Measurements from ENCODE around the gene SPRN.
A peak's percentile ranks its signal among the peaks of the same experiment; 100 is the strongest.
"Not testable (repeated sequence)": the region's sequence is repeated elsewhere in the genome, so short reads cannot be mapped to it uniquely, and the experiment has no call there.

Gene SPRN

DNA sequence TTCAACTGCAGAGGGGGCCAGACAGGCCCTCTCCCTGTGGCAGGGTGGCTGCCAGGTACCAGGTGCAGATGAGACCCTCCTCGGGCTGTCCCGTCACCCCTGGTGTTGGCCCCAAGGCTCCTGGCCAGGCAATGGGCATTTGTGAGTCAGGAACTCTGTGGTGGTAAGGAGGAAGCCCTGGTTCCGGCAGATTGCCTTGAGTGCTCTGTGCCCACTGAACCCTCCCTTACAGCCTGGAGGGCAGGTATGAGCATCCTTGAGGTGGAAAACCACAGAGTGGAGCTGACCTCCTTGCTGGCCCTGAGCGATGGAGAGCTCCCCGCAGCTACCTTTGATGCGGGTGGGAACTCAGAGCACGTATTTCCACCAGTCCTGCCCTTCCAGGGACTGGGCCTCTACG is 43.4 kb downstream of the SPRN start:
- no peaks in the 10 kb centered on the region for H3K9me3 ChIP-seq (ENCODE audit: insufficient read depth, low read length)
- H3K4me1 ChIP-seq (ENCODE audit: insufficient read depth, insufficient read length): peaks cover 6% of the 10 kb centered on the region
- no peak overlapping the region for H3K9ac ChIP-seq (ENCODE audit: insufficient read length, low read depth)
- H3K27me3 ChIP-seq (ENCODE audit: insufficient read depth, insufficient read length): peaks cover 38% of the 10 kb centered on the region
- TF ChIP-seq YY1 (IDR thresholded peaks at IDR 0.05; ENCODE audit: insufficient read depth, insufficient read length) (no peak), ZNF274 (IDR thresholded peaks at IDR 0.05; ENCODE audit: low read depth, low read length) (no peak), SUZ12 (IDR thresholded peaks at IDR 0.05; ENCODE audit: extremely low read depth, insufficient read depth, insufficient read length) (no peak)
- H3K36me3 ChIP-seq (ENCODE audit: insufficient read depth, insufficient read length, low read length): peaks cover 4% of the 10 kb centered on the region
- H3K4me3 ChIP-seq (ENCODE audit: insufficient read length, low read depth): no peak overlapping the region
- DNase-seq (ENCODE audit: low read depth, low spot score): no peak

DNA sequence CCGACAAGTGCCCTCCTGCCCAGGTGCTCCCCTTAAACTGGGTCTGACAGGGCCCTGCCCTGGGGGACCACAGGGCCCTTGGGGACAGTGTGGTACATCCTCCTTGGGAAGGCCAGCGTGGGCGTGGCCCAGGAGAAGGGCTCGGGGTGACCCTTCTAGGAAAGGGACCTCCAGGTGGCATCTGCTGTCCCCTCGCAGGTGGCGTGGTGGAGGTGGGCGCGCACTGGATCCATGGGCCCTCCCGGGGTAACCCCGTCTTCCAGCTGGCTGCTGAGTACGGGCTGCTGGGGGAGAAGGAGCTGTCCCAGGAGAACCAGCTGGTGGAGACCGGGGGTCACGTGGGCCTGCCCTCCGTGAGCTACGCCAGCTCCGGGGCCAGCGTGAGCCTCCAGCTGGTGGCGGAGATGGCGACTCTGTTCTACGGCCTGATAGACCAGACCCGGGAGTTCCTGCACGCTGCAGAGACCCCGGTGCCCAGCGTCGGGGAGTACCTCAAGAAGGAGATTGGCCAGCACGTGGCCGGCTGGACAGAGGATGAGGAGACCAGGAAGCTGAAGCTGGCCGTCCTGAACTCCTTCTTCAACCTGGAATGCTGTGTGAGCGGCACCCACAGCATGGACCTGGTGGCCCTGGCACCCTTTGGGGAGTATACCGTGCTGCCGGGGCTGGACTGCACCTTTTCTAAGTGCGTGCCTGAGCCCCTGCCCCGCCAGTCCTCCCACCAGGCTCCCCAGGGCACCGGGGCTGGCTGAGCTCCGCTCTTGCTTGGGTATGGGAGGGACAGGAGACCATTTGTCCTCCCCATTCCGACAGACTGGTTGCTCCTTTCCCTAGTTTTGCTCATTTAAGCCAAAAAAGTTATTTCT is 44.4 kb downstream of the SPRN start:
- Histone ChIP-seq H3K4me3 (ENCODE audit: insufficient read length, low read depth) (peak overlapping the region; percentile 56), H3K9me3 (ENCODE audit: insufficient read depth, low read length) (no peaks in the 10 kb centered on the region), H3K9ac (ENCODE audit: insufficient read length, low read depth) (peak overlapping the region; percentile 64), H3K4me1 (ENCODE audit: insufficient read depth, insufficient read length) (peaks cover 6% of the 10 kb centered on the region), H3K27me3 (ENCODE audit: insufficient read depth, insufficient read length) (peaks cover 48% of the 10 kb centered on the region), H3K36me3 (ENCODE audit: insufficient read depth, insufficient read length, low read length) (peaks cover 4% of the 10 kb centered on the region)
- TF ChIP-seq YY1 (IDR thresholded peaks at IDR 0.05; ENCODE audit: insufficient read depth, insufficient read length) (no peak), ZNF274 (IDR thresholded peaks at IDR 0.05; ENCODE audit: low read depth, low read length) (no peak), SUZ12 (IDR thresholded peaks at IDR 0.05; ENCODE audit: extremely low read depth, insufficient read depth, insufficient read length) (no peak)
- DNase-seq (ENCODE audit: low read depth, low spot score): no peak

DNA sequence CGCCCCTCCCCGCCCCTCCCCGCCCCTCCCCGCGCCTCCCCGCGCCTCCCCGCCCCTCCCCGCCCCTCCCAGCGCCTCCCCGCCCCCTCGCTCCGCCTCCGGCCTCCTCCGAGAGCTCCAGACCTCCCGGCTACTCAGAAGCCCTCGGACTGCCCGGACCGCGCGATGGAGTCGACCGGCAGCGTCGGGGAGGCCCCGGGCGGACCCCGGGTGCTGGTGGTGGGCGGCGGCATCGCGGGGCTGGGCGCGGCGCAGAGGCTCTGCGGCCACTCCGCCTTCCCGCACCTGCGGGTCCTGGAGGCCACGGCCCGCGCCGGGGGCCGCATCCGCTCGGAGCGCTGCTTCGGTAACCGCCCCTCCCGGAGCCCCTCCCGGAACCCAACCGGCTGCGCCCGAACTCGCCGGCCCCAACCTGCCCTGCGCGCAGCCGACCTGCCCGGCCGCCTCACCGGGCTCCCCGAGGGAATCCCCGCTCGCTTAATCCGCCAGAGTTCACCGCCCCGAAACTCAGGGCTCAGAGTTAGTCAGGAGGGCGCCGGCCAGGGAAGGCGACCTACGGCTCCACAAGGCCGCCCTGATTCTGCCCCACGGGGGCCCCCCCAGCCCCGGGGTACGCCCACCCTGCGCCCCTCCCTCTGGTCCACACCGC is 45.1 kb downstream of the SPRN start, which contains the start of gene PAOX:
Gene PAOX (plus strand): TSS at position 111 of the 649 bp plus-strand sequence. CDS start 55 bp downstream, at position 166.
- H3K4me1 ChIP-seq (ENCODE audit: insufficient read depth, insufficient read length): peaks cover 6% of the 10 kb centered on the region
- H3K9ac ChIP-seq (ENCODE audit: insufficient read length, low read depth): peak within 1 kb of the TSS; percentile 76
- no peak for TF ChIP-seq SUZ12 (IDR thresholded peaks at IDR 0.05; ENCODE audit: extremely low read depth, insufficient read depth, insufficient read length)
- TF ChIP-seq YY1 (IDR thresholded peaks at IDR 0.05; ENCODE audit: insufficient read depth, insufficient read length): no peak
- no peak for TF ChIP-seq ZNF274 (IDR thresholded peaks at IDR 0.05; ENCODE audit: low read depth, low read length)
- H3K9me3 ChIP-seq (ENCODE audit: insufficient read depth, low read length): no peaks in the 10 kb centered on the region
- peaks cover 4% of the 10 kb centered on the region for H3K36me3 ChIP-seq (ENCODE audit: insufficient read depth, insufficient read length, low read length)
- peak within 1 kb of the TSS; percentile 63 for H3K4me3 ChIP-seq (ENCODE audit: insufficient read length, low read depth)
- DNase-seq (ENCODE audit: low read depth, low spot score): no peak
- H3K27me3 ChIP-seq (ENCODE audit: insufficient read depth, insufficient read length): peaks cover 55% of the 10 kb centered on the region

DNA sequence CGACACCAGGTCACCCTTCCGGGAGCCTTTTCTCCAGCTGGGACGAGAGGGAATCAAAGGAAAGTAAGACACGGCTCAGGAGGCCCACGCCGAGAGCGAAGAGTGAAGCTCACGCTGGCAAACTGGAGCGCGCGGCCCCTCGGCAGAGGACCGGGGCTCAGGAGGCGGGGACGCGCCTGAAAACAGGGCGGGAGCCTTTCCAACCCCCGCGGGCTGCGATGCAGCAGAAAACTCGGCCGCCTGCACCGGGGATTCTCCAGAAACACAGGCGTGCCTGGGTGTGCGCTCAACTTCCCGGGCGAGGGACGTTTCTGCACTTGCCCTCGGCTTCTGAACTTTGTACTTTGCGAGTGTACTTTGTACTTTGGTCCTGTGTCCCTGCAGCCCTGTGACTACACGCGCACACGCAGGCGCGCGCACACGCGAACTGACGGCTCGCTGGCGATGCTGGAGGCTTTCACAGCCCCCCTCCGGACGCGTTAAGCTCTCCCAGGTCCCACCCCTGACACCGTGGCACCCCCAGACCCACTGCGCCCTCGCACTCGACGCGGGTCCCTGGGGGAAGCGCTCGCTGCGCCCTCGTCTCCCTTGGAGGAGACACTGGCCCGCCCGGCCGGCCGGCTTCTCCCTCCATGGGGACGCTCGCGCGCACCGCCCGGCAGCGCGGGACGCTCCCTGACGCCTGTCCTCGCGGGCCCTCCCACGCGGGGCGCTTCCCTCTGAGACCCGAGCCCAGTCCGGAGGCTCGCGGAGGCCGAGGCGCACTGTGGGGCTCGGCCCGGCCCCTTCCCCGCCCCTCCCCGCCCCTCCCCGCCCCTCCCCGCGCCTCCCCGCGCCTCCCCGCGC is 46.0 kb downstream of the SPRN start:
- Histone ChIP-seq H3K9ac (ENCODE audit: insufficient read length, low read depth) (peak overlapping the region; percentile 76), H3K4me3 (ENCODE audit: insufficient read length, low read depth) (peak overlapping the region; percentile 63), H3K4me1 (ENCODE audit: insufficient read depth, insufficient read length) (peaks cover 6% of the 10 kb centered on the region), H3K27me3 (ENCODE audit: insufficient read depth, insufficient read length) (peaks cover 60% of the 10 kb centered on the region), H3K9me3 (ENCODE audit: insufficient read depth, low read length) (no peaks in the 10 kb centered on the region), H3K36me3 (ENCODE audit: insufficient read depth, insufficient read length, low read length) (no peaks in the 10 kb centered on the region)
- DNase-seq (ENCODE audit: low read depth, low spot score): no peak
- TF ChIP-seq YY1 (IDR thresholded peaks at IDR 0.05; ENCODE audit: insufficient read depth, insufficient read length): no peak
- no peak for TF ChIP-seq ZNF274 (IDR thresholded peaks at IDR 0.05; ENCODE audit: low read depth, low read length)
- TF ChIP-seq SUZ12 (IDR thresholded peaks at IDR 0.05; ENCODE audit: extremely low read depth, insufficient read depth, insufficient read length): no peak

DNA sequence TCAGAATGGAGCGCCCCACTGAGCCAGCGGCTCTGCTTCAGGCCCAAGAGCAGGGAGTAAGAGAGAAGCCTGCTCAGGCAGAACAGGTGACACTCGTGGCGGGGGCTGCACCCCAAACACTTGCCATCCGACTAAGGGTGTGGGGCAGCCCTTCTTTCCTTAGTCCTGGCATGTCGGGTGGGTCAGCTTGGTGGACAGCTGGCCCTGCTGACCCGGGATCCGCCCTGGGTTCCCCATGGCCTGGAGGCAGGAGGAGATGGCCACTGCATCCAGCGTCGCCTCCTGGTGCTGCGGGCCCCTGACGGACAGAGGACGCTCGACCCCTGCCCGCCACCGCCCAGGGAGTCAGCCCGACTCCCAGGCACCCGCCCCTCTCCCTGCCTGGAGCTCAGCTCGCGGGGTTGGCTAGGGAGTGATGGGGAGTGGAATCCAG is 46.6 kb downstream of the SPRN start:
- peaks cover 60% of the 10 kb centered on the region for H3K27me3 ChIP-seq (ENCODE audit: insufficient read depth, insufficient read length)
- peak overlapping the region; percentile 63 for H3K4me3 ChIP-seq (ENCODE audit: insufficient read length, low read depth)
- no peaks in the 10 kb centered on the region for H3K36me3 ChIP-seq (ENCODE audit: insufficient read depth, insufficient read length, low read length)
- H3K9me3 ChIP-seq (ENCODE audit: insufficient read depth, low read length): no peaks in the 10 kb centered on the region
- peak overlapping the region; percentile 76 for H3K9ac ChIP-seq (ENCODE audit: insufficient read length, low read depth)
- TF ChIP-seq ZNF274 (IDR thresholded peaks at IDR 0.05; ENCODE audit: low read depth, low read length) (no peak), YY1 (IDR thresholded peaks at IDR 0.05; ENCODE audit: insufficient read depth, insufficient read length) (no peak), SUZ12 (IDR thresholded peaks at IDR 0.05; ENCODE audit: extremely low read depth, insufficient read depth, insufficient read length) (no peak)
- DNase-seq (ENCODE audit: low read depth, low spot score): no peak
- peaks cover 6% of the 10 kb centered on the region for H3K4me1 ChIP-seq (ENCODE audit: insufficient read depth, insufficient read length)

DNA sequence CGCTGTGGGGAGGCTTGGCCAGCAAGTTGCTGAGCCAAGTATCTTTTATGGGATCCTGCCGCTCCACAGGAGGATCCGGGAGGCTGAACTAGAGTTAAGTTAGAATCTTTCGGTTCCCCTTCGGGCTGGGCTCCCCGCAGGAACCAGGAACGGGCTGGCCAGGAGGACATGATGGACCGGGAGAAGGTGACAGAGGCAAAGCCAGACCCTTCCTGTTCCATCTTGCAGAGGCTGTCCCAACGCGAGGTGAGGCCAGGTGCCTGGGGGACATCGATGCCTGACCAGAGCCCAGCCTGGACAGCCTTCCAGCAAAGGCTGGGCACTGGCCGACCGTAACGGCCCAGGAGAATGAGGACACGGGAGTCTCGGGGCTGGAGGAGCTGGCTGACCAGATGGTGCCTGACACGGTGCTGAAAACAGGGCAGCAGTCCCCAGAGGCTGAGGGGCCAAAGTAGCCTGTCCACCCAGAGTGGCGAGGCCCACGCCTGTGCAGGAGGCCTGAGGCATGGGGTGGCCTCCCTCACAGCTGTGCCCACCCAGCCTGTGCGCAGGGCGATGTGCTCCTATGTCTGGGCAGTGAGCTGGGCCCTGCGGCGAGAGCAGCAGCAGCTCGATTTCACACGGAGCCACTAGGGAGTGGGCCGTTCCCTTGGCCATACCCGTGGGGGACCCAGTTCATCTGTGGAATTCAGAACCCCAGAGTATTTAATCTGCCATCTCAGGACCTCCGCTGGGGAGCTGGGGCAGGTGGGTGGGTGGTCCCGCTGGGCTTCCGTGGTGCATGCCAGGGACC is 47.2 kb downstream of the SPRN start:
- Histone ChIP-seq H3K9ac (ENCODE audit: insufficient read length, low read depth) (peak overlapping the region; percentile 56), H3K4me1 (ENCODE audit: insufficient read depth, insufficient read length) (peaks cover 6% of the 10 kb centered on the region)

DNA sequence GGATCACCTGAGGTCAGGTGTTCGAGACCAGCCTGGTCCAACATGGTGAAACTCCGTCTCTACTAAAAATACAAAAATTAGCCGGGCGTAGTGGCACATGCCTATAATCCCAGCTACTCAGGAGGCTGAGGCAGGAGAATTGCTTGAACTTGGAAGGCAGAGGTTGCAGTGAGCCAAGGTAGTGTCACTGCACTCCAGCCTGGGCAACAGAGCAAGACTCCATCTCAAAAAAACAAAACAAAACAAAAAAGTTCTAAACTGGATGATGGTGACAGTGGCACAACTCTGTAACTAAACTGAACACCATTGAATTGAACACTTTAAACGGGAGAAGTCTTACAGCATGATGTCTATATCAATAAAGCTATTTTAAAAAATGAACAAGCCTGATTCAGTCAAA is 48.2 kb downstream of the SPRN start:
- H3K27me3 ChIP-seq (ENCODE audit: insufficient read depth, insufficient read length): peaks cover 60% of the 10 kb centered on the region
- not testable (repeated sequence) for H3K4me1 ChIP-seq (ENCODE audit: insufficient read depth, insufficient read length); H3K36me3 ChIP-seq (ENCODE audit: insufficient read depth, insufficient read length, low read length)

More for the DNA sequence above, 47.2 kb downstream of the SPRN start:
- H3K9me3 ChIP-seq (ENCODE audit: insufficient read depth, low read length): no peaks in the 10 kb centered on the region
- H3K27me3 ChIP-seq (ENCODE audit: insufficient read depth, insufficient read length): peaks cover 60% of the 10 kb centered on the region
- DNase-seq (ENCODE audit: low read depth, low spot score): no peak
- no peak for TF ChIP-seq ZNF274 (IDR thresholded peaks at IDR 0.05; ENCODE audit: low read depth, low read length)
- TF ChIP-seq YY1 (IDR thresholded peaks at IDR 0.05; ENCODE audit: insufficient read depth, insufficient read length): no peak
- no peak for TF ChIP-seq SUZ12 (IDR thresholded peaks at IDR 0.05; ENCODE audit: extremely low read depth, insufficient read depth, insufficient read length)
- no peaks in the 10 kb centered on the region for H3K36me3 ChIP-seq (ENCODE audit: insufficient read depth, insufficient read length, low read length)
- no peak overlapping the region for H3K4me3 ChIP-seq (ENCODE audit: insufficient read length, low read depth)

More for the DNA sequence above, 48.2 kb downstream of the SPRN start:
- not testable (repeated sequence) for DNase-seq (ENCODE audit: low read depth, low spot score); H3K9me3 ChIP-seq (ENCODE audit: insufficient read depth, low read length); H3K4me3 ChIP-seq (ENCODE audit: insufficient read length, low read depth); H3K9ac ChIP-seq (ENCODE audit: insufficient read length, low read depth)

Measured in NT2/D1 (cell line).